Effector memory CD8-positive, alpha-beta T cell (primary cell): Measurements from ENCODE around the gene NAA10.
A peak's percentile ranks its signal among the peaks of the same experiment; 100 is the strongest.

ENCODE experiments used
- ATAC-seq: fragments of 150-1000 bp; cut with Tn5 transposase; replicated peaks from 2 replicates; pipeline ENCODE4 v1.10.0; 2021; ENCODE audit warnings: mild to moderate bottlenecking, moderate library complexity
- DNase-seq, 3 experiments: peaks; one replicate each; pipeline ENCODE4 v3.0.0; 2021
- H3K27ac Mint-ChIP-seq, 2 donors: one replicate each; pipeline ENCODE4 v1.8.0; 2022; ENCODE audit warnings: mild to moderate bottlenecking in 2 of 2, mixed read lengths in 2 of 2, moderate library complexity in 2 of 2
- H3K27me3 Mint-ChIP-seq, 2 donors: one replicate each; pipeline ENCODE4 v1.8.0; 2022; ENCODE audit warnings: mixed read lengths in 2 of 2
- H3K36me3 Mint-ChIP-seq: one replicate; pipeline ENCODE4 v1.8.0; 2022; ENCODE audit warnings: mild to moderate bottlenecking, moderate library complexity, mixed read lengths; ENCODE audit not compliant: insufficient read depth
- H3K4me1 Mint-ChIP-seq, 2 donors: one replicate each; pipeline ENCODE4 v1.8.0; 2022; ENCODE audit warnings: low read depth in 2 of 2, mixed read lengths in 2 of 2
- H3K4me3 Mint-ChIP-seq, 2 donors: one replicate each; pipeline ENCODE4 v1.8.0; 2022; ENCODE audit warnings: mild to moderate bottlenecking in 2 of 2, mixed read lengths in 2 of 2, moderate library complexity in 2 of 2
- H3K9me3 Mint-ChIP-seq, 2 donors: one replicate each; pipeline ENCODE4 v1.8.0; 2022; ENCODE audit warnings: mixed read lengths in 2 of 2

The NAA10 gene

DNA sequence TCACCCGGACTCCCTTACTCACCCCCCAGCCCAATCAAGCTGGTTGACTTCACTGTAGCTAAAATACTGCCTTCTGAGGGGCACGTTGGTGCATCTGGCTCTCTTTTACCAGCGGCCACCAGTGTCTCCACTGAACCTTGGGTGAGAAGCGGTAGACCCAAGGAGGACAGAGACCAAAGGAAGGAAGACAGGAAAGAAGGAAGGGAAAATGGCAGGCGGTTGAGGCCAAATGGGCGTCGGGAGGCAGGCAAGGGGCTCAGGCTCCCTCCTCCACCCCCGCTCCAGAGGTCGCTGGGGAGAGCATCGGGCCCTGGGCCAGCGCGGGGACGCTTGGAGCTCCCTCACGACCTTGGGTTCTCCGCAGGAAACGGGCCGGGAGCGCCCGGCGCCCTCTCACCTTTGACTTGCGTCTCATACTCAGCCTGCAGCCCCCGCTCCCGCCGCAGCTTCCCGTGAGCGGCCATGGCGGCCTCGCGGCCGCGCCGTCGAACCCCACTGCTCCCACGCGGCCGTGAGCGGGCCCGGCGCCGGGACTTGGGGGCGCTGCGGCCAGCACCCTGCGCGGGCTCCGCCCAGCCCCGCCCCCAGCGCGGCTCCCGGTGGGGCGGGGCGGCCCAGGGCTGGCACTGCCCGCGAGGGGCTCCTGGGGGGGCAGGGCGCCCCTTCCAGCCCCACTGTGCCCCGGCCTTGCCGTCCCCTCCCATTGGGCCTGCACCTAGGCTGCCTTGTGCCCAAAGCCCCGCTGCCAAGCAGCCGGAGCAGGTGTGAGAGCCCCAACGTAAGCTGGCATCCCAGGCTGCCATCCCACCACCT is 8.9 kb downstream of the NAA10 start, which contains the start of gene ARHGAP4:
Gene ARHGAP4, minus strand, starts transcription at position 526 of the 813 bp plus-strand sequence. Its CDS starts 62 bp downstream, at position 464.
- ATAC-seq, result peak; percentile 2
- H3K4me1 Mint-ChIP-seq, result peaks cover 23 to 36% of the 10 kb centered on the region in 2 donors
- peak within 1 kb of the TSS; percentile 95 to 99 for H3K27ac Mint-ChIP-seq

DNA sequence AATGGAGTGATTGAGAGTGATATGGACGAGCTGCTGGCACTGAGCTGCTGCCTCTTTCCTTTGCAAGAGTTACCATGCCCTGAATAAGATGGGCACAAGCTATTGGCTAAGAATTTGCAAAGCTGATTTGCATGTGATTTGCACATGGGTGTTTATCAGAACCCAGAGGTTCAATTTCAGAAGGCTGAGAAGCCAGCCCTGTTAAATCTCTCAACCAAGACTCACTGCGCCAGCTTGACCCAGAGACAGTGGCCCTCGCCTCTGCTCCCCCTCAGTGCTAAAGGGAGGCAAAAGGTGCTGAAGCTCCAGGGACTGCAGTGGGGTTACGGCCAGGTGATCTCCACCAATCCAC is 9.5 kb downstream of the NAA10 start:
- H3K4me1 Mint-ChIP-seq, result peaks cover 23 to 36% of the 10 kb centered on the region in 2 donors
- H3K4me3 Mint-ChIP-seq, result peak overlapping the region; percentile 89 to 91
- peaks cover 49% of the 10 kb centered on the region for H3K36me3 Mint-ChIP-seq
- ATAC-seq, result no peak
- DNase-seq, result no peak
- H3K9me3 Mint-ChIP-seq, result no peaks in the 10 kb centered on the region
- peak overlapping the region; percentile 94 to 99 for H3K27ac Mint-ChIP-seq
- no peaks in the 10 kb centered on the region for H3K27me3 Mint-ChIP-seq

More for the DNA sequence above, 8.9 kb downstream of the NAA10 start, which contains the start of gene ARHGAP4:
- Mint-ChIP-seq H3K27me3 (no peaks in the 10 kb centered on the region), H3K36me3 (peaks cover 45% of the 10 kb centered on the region), H3K9me3 (no peaks in the 10 kb centered on the region), H3K4me3 (peak within 1 kb of the TSS; percentile 89 to 91)
- DNase-seq, result peak in 2 of 3 experiments; percentile 21 to 25

DNA sequence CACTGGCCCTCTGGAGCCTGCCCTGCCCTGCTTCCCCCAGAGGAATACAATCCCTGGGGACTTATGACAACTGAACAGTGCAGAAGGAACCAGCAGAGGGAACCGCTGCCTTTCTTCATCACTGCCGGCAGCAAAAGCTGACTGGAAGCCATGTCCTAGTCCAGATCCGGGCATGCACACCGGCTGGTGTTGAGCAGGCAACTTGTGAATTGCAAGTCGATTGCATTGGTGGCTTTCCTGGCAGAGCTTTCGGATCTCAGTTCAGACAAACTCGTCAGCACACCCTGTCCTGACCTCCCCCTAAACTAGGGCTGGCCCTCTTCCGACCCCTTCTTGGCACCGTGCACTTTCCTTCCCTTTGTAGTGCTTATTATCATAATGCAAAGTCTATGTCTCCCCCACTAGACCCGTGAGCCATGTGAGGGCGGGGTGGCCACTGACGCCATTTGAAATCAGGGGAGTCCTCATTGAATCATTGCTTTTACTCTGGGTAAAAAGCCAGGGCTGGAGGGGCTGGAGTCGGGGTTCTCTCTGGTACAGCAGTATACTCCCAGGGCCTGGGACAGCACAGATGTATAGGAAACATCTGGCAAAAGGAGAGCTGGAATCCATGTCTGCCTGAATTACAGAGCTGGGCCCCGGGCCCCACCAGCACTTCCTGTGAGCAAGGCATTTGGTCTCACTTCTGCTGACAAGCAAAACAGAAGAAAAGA is 10.5 kb downstream of the NAA10 start:
- no peak for ATAC-seq
- Mint-ChIP-seq H3K27me3 (no peaks in the 10 kb centered on the region), H3K36me3 (peaks cover 54% of the 10 kb centered on the region), H3K27ac (peak overlapping the region; percentile 94 to 99), H3K9me3 (no peaks in the 10 kb centered on the region), H3K4me1 (peaks cover 23 to 35% of the 10 kb centered on the region in 2 donors), H3K4me3 (peak overlapping the region; percentile 89 to 91)
- DNase-seq, result peak; percentile 26 to 32 (median 31)

DNA sequence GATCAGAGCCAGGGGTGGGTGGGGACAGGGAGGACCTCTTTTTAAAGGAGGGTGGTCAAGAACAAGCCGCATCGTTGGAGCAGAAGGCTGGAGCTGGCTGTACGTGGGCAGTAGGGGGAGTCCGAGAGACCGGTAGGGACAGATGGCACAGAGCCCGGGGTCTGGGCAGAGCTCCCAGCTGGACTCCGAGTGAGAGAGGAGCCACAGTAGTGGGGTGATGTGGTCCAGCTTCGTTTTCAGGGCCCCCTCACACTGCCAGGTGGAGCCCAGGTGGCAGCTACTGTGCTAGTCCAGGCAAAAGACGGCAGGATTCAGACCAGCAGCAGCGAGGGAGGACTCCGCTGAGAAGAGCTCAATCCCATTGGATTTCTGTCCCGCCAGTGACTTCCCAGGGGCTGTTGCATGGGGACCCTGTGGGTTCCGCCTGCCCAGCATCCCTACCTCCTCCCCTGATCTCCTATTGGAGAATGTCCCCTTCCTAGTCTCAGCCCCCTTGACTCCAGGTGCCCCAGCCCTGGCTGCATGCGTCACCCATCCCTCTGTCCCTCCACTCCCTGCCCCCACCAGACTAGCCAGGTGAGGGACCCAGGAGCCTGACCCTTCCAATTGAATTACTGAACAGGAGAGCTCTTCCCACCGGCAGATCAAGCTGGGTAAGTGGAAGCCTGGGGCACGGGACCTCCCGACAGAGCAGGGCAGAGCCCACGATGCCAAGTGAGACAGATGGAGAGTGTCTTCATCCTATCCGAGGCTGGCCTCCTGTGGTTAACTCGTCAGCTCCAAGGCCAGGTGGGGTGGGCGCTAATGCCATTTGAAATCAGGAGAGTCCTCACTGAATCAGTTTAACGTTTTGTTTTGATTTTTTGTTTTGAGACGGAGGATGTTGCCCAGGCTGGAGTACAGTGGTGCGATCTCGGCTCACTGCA is 11.6 kb downstream of the NAA10 start:
- Mint-ChIP-seq H3K27ac (peak overlapping the region; percentile 94 to 99), H3K9me3 (no peaks in the 10 kb centered on the region), H3K4me3 (peak overlapping the region; percentile 89 to 91), H3K27me3 (no peaks in the 10 kb centered on the region), H3K4me1 (peaks cover 19 to 31% of the 10 kb centered on the region in 2 donors), H3K36me3 (peaks cover 57% of the 10 kb centered on the region)
- DNase-seq (no peak), ATAC-seq (no peak)

GRCh38 chrX:153921511-153922446 is 13.1 kb downstream of the NAA10 start:
- Mint-ChIP-seq H3K27me3 (no peaks in the 10 kb centered on the region), H3K36me3 (peaks cover 56% of the 10 kb centered on the region), H3K9me3 (no peaks in the 10 kb centered on the region), H3K4me3 (peak overlapping the region; percentile 89 to 91), H3K4me1 (peaks cover 13 to 28% of the 10 kb centered on the region in 2 donors), H3K27ac (peak overlapping the region; percentile 94 to 99)
- ATAC-seq (no peak), DNase-seq (no peak)

- Mint-ChIP-seq H3K36me3 (peaks cover 56% of the 10 kb centered on the region), H3K9me3 (no peaks in the 10 kb centered on the region), H3K27me3 (no peaks in the 10 kb centered on the region), H3K27ac (peak overlapping the region in 1 of 2 donors; percentile 57), H3K4me3 (no peak overlapping the region), H3K4me1 (peaks cover 17 to 23% of the 10 kb centered on the region in 2 donors)
- DNase-seq, result no peak
- ATAC-seq, result no peak
Observed at GRCh38 chrX:153921070-153921469, 13.8 kb downstream of the NAA10 start.

DNA sequence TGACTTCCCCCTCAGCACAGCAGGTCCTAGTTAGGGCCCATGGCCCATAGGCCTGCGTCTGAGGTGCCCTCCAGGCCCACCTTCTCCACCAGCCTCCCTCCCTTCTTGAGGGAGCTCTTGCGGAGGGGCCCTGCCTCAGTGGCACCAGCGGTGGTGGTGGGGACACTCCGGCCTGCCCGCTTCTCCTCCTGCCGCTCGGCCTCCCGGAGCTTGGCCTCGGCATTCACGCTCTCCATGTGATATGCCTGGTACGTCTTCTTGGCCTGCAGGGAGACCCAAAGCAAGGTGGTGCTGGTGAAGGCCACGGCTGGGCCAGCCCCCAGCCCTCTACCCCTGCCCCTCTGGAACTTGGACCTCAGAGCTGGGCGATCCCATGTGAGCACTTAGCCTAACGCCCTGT is 14.3 kb downstream of the NAA10 start:
- Mint-ChIP-seq H3K27ac (peak overlapping the region in 1 of 2 donors; percentile 57), H3K4me1 (peaks cover 16 to 22% of the 10 kb centered on the region in 2 donors), H3K4me3 (no peak overlapping the region), H3K36me3 (peaks cover 56% of the 10 kb centered on the region), H3K9me3 (no peaks in the 10 kb centered on the region), H3K27me3 (no peaks in the 10 kb centered on the region)
- no peak for ATAC-seq
- no peak for DNase-seq

- no peak for DNase-seq
- no peaks in the 10 kb centered on the region for H3K27me3 Mint-ChIP-seq
- peaks cover 15 to 18% of the 10 kb centered on the region in 2 donors for H3K4me1 Mint-ChIP-seq
- peaks cover 55% of the 10 kb centered on the region for H3K36me3 Mint-ChIP-seq
- ATAC-seq, result no peak
- H3K27ac Mint-ChIP-seq, result no peak overlapping the region
- H3K4me3 Mint-ChIP-seq, result no peak overlapping the region
- H3K9me3 Mint-ChIP-seq, result no peaks in the 10 kb centered on the region
Observed at GRCh38 chrX:153919281-153919680, 15.6 kb downstream of the NAA10 start.

- H3K4me3 Mint-ChIP-seq, result no peak overlapping the region
- H3K27me3 Mint-ChIP-seq, result no peaks in the 10 kb centered on the region
- H3K27ac Mint-ChIP-seq, result peak overlapping the region in 1 of 2 donors; percentile 74
- DNase-seq (no peak), ATAC-seq (no peak)
- no peaks in the 10 kb centered on the region for H3K9me3 Mint-ChIP-seq
- H3K36me3 Mint-ChIP-seq, result peaks cover 55% of the 10 kb centered on the region
- H3K4me1 Mint-ChIP-seq, result peaks cover 10 to 11% of the 10 kb centered on the region in 2 donors
Observed at GRCh38 chrX:153917869-153918268, 17.0 kb downstream of the NAA10 start.

DNA sequence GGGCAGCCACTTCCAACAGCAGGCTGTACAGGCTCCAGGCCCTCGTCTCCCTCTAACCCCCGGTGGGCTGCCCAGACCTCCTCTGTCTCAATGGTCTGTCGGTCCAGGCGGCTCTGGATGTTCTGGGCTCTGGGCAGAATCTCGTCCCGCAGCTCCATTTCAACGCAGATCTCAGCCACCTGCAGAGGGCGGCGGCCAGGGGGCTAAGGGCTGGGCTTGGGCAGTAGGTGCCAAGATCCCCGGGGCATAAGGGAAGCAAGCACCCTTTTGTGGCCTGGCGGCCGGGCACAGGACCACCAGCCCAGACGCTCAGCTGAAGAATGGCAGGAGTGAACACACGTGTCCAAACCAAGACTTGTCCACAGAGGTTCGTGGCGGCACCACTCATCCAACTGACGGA is 21.1 kb downstream of the NAA10 start:
- H3K27me3 Mint-ChIP-seq, result no peaks in the 10 kb centered on the region
- H3K4me1 Mint-ChIP-seq, result peaks cover 3 to 10% of the 10 kb centered on the region in 2 donors
- no peak for DNase-seq
- no peak for ATAC-seq
- peaks cover 51% of the 10 kb centered on the region for H3K36me3 Mint-ChIP-seq
- no peak overlapping the region for H3K4me3 Mint-ChIP-seq
- no peaks in the 10 kb centered on the region for H3K9me3 Mint-ChIP-seq
- no peak overlapping the region for H3K27ac Mint-ChIP-seq

- Mint-ChIP-seq H3K27ac (no peak overlapping the region), H3K4me1 (peaks cover 3 to 10% of the 10 kb centered on the region in 2 donors), H3K4me3 (no peak overlapping the region), H3K36me3 (peaks cover 54% of the 10 kb centered on the region), H3K9me3 (no peaks in the 10 kb centered on the region), H3K27me3 (no peaks in the 10 kb centered on the region)
- DNase-seq (no peak), ATAC-seq (no peak)
Observed at GRCh38 chrX:153913211-153913610, 21.6 kb downstream of the NAA10 start.

GRCh38 chrX:153911798-153912197 is 23.0 kb downstream of the NAA10 start:
- Mint-ChIP-seq H3K27ac (peak overlapping the region in 1 of 2 donors; percentile 62), H3K27me3 (no peaks in the 10 kb centered on the region), H3K4me3 (no peak overlapping the region), H3K9me3 (no peaks in the 10 kb centered on the region), H3K36me3 (peaks cover 54% of the 10 kb centered on the region), H3K4me1 (peaks cover 3 to 10% of the 10 kb centered on the region in 2 donors)
- no peak for DNase-seq
- ATAC-seq, result no peak
